K562 (cell line): Measurements from ENCODE around the gene KL. TPM values are rescaled to one million over a fixed set of nuclear protein-coding genes. Genes with fewer than 3 reads are reported as not detected.

ENCODE experiments used
- ATAC-seq: fragments of 200-7000 bp; cut with Tn5 transposase; 3 replicates; pipeline ENCODE4 v1.9.1; 2020; ENCODE audit warnings: moderate library complexity
- BruUV-seq: library from RNA; stranded (reverse); fragments of 400-500 nt; replicated peaks from 2 replicates; lab custom pipeline; 2021; lab: Mats Ljungman, UMichigan
- CTCF ChIA-PET: fragments of 300-600 bp; formaldehyde crosslinking; extraction: SDS; loops from one replicate; lab custom pipeline; 2021; ENCODE audit warnings: low intra/inter-chr PET ratio; lab: Yijun Ruan, JAX
- POLR2A ChIA-PET: fragments of 300-600, 350-650 bp; sonication (Branson Sonifier 250); formaldehyde crosslinking; extraction: SDS; loops from one replicate; lab custom pipeline; 2021; ENCODE audit warnings: antibody characterized with exemption, inconsistent platforms; lab: Yijun Ruan, JAX
- DNase-seq, 4 experiments: peaks; one replicate each; pipeline versions ENCODE4 v3.0.0 to v3.0.0-alpha.2; 2011 to 2018; ENCODE audit warnings: low spot score in 3 of 4, mixed read lengths in 3 of 4; ENCODE audit errors: extremely low read depth in 1 of 4
- FAIRE-seq: peaks from 2 replicates; lab custom pipeline; 2011; peaks lifted over from hg19 to GRCh38; lab: Jason Lieb, UNC
- H2AFZ ChIP-seq: 2 replicates; pipeline ENCODE4 v1.6.0; 2011; ENCODE audit warnings: low read depth, low read length, control low read depth, inconsistent platforms
- H3K27ac ChIP-seq: fragments of 200-600 bp; 3 replicates; pipeline ENCODE4 v1.8.0; 2011; ENCODE audit warnings: low read depth, mild to moderate bottlenecking, control low read depth, inconsistent platforms, low read length, moderate library complexity, mixed read lengths; ENCODE audit errors: extremely low read depth
- H3K27me3 ChIP-seq, 2 experiments: fragments of 300-600 bp in 1 of 2; 2 replicates in 1 of 2; 3 replicates in 1 of 2; pipeline versions ENCODE4 v1.6.0 to v1.8.0; 2011; ENCODE audit warnings: inconsistent platforms in 2 of 2, low read length in 2 of 2, mild to moderate bottlenecking in 1 of 2, mixed read lengths in 1 of 2, moderate library complexity in 1 of 2; ENCODE audit not compliant: control insufficient read depth in 2 of 2, insufficient read depth in 2 of 2
- H3K36me3 ChIP-seq: fragments of 300-600 bp; 3 replicates; pipeline ENCODE4 v1.8.0; 2011; ENCODE audit warnings: mild to moderate bottlenecking, low read length, inconsistent platforms; ENCODE audit not compliant: control insufficient read depth, insufficient read depth
- H3K4me1 ChIP-seq, 2 experiments: fragments of 200-600 bp in 1 of 2; replicated peaks in 1 of 2; 2 replicates in 1 of 2; 3 replicates in 1 of 2; pipeline versions ENCODE4 v1.5.1 to v1.8.0; 2011; ENCODE audit warnings: inconsistent platforms in 2 of 2, low read length in 2 of 2, mild to moderate bottlenecking in 1 of 2, mixed read lengths in 1 of 2, moderate library complexity in 1 of 2; ENCODE audit not compliant: control insufficient read depth in 2 of 2, insufficient read depth in 2 of 2
- H3K4me2 ChIP-seq: 2 replicates; pipeline ENCODE4 v1.6.1; 2011; ENCODE audit warnings: low read length, control low read depth, inconsistent platforms, mixed read lengths; ENCODE audit not compliant: insufficient read depth
- H3K4me3 ChIP-seq: fragments of 200-600 bp; sonication (generic), shearing (Covaris generic); 2 replicates; pipeline ENCODE4 v1.5.1; 2016; ENCODE audit warnings: control low read depth, inconsistent platforms
- H3K79me2 ChIP-seq: fragments of 200-600 bp; 3 replicates; pipeline ENCODE4 v1.8.0; 2011; ENCODE audit warnings: low read length, inconsistent platforms; ENCODE audit not compliant: control insufficient read depth, insufficient read depth
- H3K9ac ChIP-seq, 2 experiments: 2 replicates each; pipeline versions ENCODE4 v1.6.0 to v1.6.1; 2011; ENCODE audit warnings: low read depth in 2 of 2, low read length in 2 of 2, control low read depth in 1 of 2, inconsistent platforms in 1 of 2, mild to moderate bottlenecking in 1 of 2, mixed read lengths in 1 of 2; ENCODE audit not compliant: insufficient read depth in 1 of 2
- H3K9me1 ChIP-seq: one replicate; pipeline ENCODE4 v1.6.0; 2011; ENCODE audit warnings: inconsistent platforms, mild to moderate bottlenecking, low read length, moderate library complexity; ENCODE audit not compliant: control insufficient read depth, insufficient read depth
- H3K9me3 ChIP-seq: replicated peaks from 2 replicates; pipeline ENCODE4 v1.5.1; 2011; ENCODE audit warnings: low read depth, low read length, inconsistent platforms; ENCODE audit not compliant: control insufficient read depth, insufficient read depth
- H4K20me1 ChIP-seq: replicated peaks from 2 replicates; pipeline ENCODE4 v1.6.1; 2011; ENCODE audit warnings: low read length, inconsistent platforms, mixed read lengths; ENCODE audit not compliant: control insufficient read depth, insufficient read depth
- ATF1 ChIP-seq, 2 experiments: fragments of 450-650 bp in 1 of 2; IDR thresholded peaks; 2 replicates each; pipeline ENCODE4 v1.6.1; 2016; ENCODE audit warnings: missing compliant biosample characterization in 1 of 2, missing genetic modification characterization in 1 of 2
- KLF16 ChIP-seq: IDR thresholded peaks from 2 replicates; pipeline ENCODE4 v1.6.1; 2016; ENCODE audit warnings: antibody characterized with exemption
- NR4A1 ChIP-seq, 2 experiments: fragments of 250-450 bp in 1 of 2; fragments of 450-650 bp in 1 of 2; sonication (Bioruptor Pico) in 1 of 2; IDR thresholded peaks; 2 replicates each; pipeline versions ENCODE4 v1.4.0 to v1.6.1; 2016 to 2020; ENCODE audit warnings: mild to moderate bottlenecking in 2 of 2, missing compliant biosample characterization in 1 of 2, missing genetic modification characterization in 1 of 2, moderate library complexity in 1 of 2
- YY1 ChIP-seq, 3 experiments: IDR thresholded peaks; 2 replicates each; pipeline ENCODE4 v1.6.1; 2011; ENCODE audit warnings: low read length in 2 of 3, mild to moderate bottlenecking in 2 of 3, moderate library complexity in 2 of 3, borderline replicate concordance in 1 of 3, control low read depth in 1 of 3, low read depth in 1 of 3; ENCODE audit not compliant: insufficient read depth in 3 of 3, insufficient replicate concordance in 2 of 3, control insufficient read depth in 1 of 3, insufficient read length in 1 of 3; ENCODE audit errors: extremely low read depth in 1 of 3
- ZNF212 ChIP-seq: fragments of 450-650 bp; formaldehyde crosslinking; IDR thresholded peaks from 2 replicates; pipeline ENCODE4 v1.4.0; 2020; ENCODE audit warnings: mild to moderate bottlenecking
- ZNF445 ChIP-seq: fragments of 250-450 bp; sonication (Bioruptor Pico); IDR thresholded peaks from 2 replicates; pipeline ENCODE4 v1.4.0; 2020; ENCODE audit warnings: low read depth, mild to moderate bottlenecking, moderate library complexity
- ZNF583 ChIP-seq: fragments of 250-450 bp; sonication (Bioruptor Pico); IDR thresholded peaks from 2 replicates; pipeline ENCODE4 v1.4.0; 2020
- WGBS: fragments of 100-300 bp; shearing (Covaris generic); methylation state at CpG from one replicate; pipeline ENCODE4 v1.1.6; 2016; ENCODE audit warnings: low coverage, mixed read lengths; ENCODE audit not compliant: insufficient coverage; ENCODE audit errors: missing lambda C conversion rate; 5-methylcytosine and 5-hydroxymethylcytosine counted together
- in situ Hi-C: fragments of 300-500 bp; cut with MboI; formaldehyde crosslinking; loops from 4 replicates; pipeline ENCODE4 v1.15.0; 2018; ENCODE audit warnings: inconsistent platforms, mixed read lengths
- intact Hi-C: fragments of 100-400 bp; cut with micrococcal nuclease; formaldehyde crosslinking; loops from 2 replicates; pipeline ENCODE4 v1.14.2; 2022
- polyA plus RNA-seq, 8 experiments: library from polyadenylated mRNA; depleted of rRNA in 4 of 8; stranded (reverse) in 5 of 8; unstranded in 3 of 8; fragments of >200 nt; fragmentation: Nextera tagmentation in 2 of 8; fragmentation: Illumina TruSeq in 1 of 8; extraction: Ambion mirVana in 2 of 8; extraction: Trizol in 1 of 8; gene quantifications; 2 replicates each; pipeline versions ENCODE4 v1.2.1 to v1.2.3, GENCODE V29; 2011 to 2014; ENCODE audit warnings: inconsistent platforms in 1 of 8, missing spikeins in 1 of 8
- total RNA-seq, 7 experiments: library from RNA; depleted of rRNA in 6 of 7; stranded (reverse); fragments of >200 nt in 6 of 7; fragmentation: Illumina TruSeq in 2 of 7; extraction: Trizol in 2 of 7; gene quantifications; 2 replicates each; pipeline versions ENCODE4 v1.2.1 to v1.2.3, GENCODE V29; 2011 to 2021; ENCODE audit warnings: low replicate concordance in 1 of 7
- TF ChIP-seq, protein P1 (sequence below): fragments of 250-450 bp; sonication (Bioruptor Pico); IDR thresholded peaks from 2 replicates; pipeline ENCODE4 v1.4.0; 2020; ENCODE audit warnings: mild to moderate bottlenecking, moderate library complexity
- TF ChIP-seq, protein P2 (sequence below): fragments of 450-650 bp; IDR thresholded peaks from 2 replicates; pipeline ENCODE4 v1.6.1; 2016; ENCODE audit warnings: borderline replicate concordance

The KL gene
- total and polyA plus RNA-seq, 9 of the 15 experiments (the other 6 are each of a cell fraction or from before 2014, with no cell fraction given), result not detected

GRCh38 chr13:33011828-33012470 is 4.3 kb upstream of the KL start:
- CTCF ChIA-PET, result no interaction called here
- in situ Hi-C loops, result no loop called here
- no peaks in the 10 kb centered on the region for H3K9me3 ChIP-seq
- H3K36me3 ChIP-seq, result no peaks in the 10 kb centered on the region
- H4K20me1 ChIP-seq, result no peaks in the 10 kb centered on the region; the same call in 1 of the 2 replicates
- 0% methylated on average over 5 of the region's 5 CpGs for WGBS
- ATAC-seq, result no peak
- H3K4me2 ChIP-seq, result no peak overlapping the region
- no peak overlapping the region for H3K4me3 ChIP-seq
- DNase-seq, result no peak
- TF ChIP-seq ZNF445 (CRISPR knock-in tag) (no peak), NR4A1 (CRISPR knock-in tag; IDR thresholded peaks at IDR 0.05) (no peak), NR4A1 (tag; IDR thresholded peaks at IDR 0.05) (no peak), ZNF583 (CRISPR knock-in tag) (no peak), ATF1 (CRISPR knock-in tag; IDR thresholded peaks at IDR 0.05) (no peak), ATF1 (tag; IDR thresholded peaks at IDR 0.05) (no peak), KLF16 (no peak), ZNF212 (CRISPR knock-in tag) (no peak), YY1 (IDR thresholded peaks at IDR 0.05; ENCODE audit: borderline replicate concordance in 1 of 3, control insufficient read depth in 1 of 3, extremely low read depth in 1 of 3, insufficient read depth in 3 of 3, insufficient read length in 1 of 3, insufficient replicate concordance in 2 of 3, low read depth in 1 of 3, low read length in 2 of 3) (no peak)
- TF ChIP-seq, protein P1, sequence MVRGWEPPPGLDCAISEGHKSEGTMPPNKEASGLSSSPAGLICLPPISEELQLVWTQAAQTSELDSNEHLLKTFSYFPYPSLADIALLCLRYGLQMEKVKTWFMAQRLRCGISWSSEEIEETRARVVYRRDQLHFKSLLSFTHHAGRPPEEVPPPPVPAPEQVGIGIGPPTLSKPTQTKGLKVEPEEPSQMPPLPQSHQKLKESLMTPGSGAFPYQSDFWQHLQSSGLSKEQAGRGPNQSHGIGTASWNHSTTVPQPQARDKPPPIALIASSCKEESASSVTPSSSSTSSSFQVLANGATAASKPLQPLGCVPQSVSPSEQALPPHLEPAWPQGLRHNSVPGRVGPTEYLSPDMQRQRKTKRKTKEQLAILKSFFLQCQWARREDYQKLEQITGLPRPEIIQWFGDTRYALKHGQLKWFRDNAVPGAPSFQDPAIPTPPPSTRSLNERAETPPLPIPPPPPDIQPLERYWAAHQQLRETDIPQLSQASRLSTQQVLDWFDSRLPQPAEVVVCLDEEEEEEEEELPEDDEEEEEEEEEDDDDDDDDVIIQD, result no peak
- TF ChIP-seq, protein P2, sequence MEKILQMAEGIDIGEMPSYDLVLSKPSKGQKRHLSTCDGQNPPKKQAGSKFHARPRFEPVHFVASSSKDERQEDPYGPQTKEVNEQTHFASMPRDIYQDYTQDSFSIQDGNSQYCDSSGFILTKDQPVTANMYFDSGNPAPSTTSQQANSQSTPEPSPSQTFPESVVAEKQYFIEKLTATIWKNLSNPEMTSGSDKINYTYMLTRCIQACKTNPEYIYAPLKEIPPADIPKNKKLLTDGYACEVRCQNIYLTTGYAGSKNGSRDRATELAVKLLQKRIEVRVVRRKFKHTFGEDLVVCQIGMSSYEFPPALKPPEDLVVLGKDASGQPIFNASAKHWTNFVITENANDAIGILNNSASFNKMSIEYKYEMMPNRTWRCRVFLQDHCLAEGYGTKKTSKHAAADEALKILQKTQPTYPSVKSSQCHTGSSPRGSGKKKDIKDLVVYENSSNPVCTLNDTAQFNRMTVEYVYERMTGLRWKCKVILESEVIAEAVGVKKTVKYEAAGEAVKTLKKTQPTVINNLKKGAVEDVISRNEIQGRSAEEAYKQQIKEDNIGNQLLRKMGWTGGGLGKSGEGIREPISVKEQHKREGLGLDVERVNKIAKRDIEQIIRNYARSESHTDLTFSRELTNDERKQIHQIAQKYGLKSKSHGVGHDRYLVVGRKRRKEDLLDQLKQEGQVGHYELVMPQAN, result no peak
- TF ChIP-seq, all 486 proteins: peak for 0
- H3K27ac ChIP-seq, result no peak overlapping the region
- intact Hi-C loops, result no loop called here
- no peaks in the 10 kb centered on the region for H3K79me2 ChIP-seq
- no TSS peak for BruUV-seq
- peaks cover 0 to 1% of the 10 kb centered on the region in 2 experiments; a peak in 1 of 5 replicates for H3K4me1 ChIP-seq
- H3K9me1 ChIP-seq, result no peaks in the 10 kb centered on the region
- no peak for FAIRE-seq
- POLR2A ChIA-PET, result no interaction called here
- H3K27me3 ChIP-seq, result no peaks in the 10 kb centered on the region
- no peak overlapping the region for H3K9ac ChIP-seq
- no peak overlapping the region for H2AFZ ChIP-seq
